ENCODE data around the gene ARL4C. TPM values are rescaled to one million over a fixed set of nuclear protein-coding genes. Genes with fewer than 3 reads are reported as not detected.

The ARL4C gene
- total RNA-seq, 4 donors from 2014 or later: 0.32 to 3.6 (median 0.46) TPM

- TF ChIP-seq POLR2A (IDR thresholded peaks at IDR 0.05) (no peak), CTCF (IDR thresholded peaks at IDR 0.05 in 4 of 5, conservative IDR thresholded peaks at IDR 0.05 in 1 of 5) (no peak)
- Histone ChIP-seq H3K27me3 (no peaks in the 10 kb centered on the region), H3K4me3 (no peak overlapping the region), H3K9me3 (no peaks in the 10 kb centered on the region), H3K36me3 (no peaks in the 10 kb centered on the region), H3K27ac (no peak overlapping the region), H3K4me1 (no peaks in the 10 kb centered on the region)
- DNase-seq: no peak
- no peak for ATAC-seq
- in situ Hi-C loops (cut with MboI; ENCODE audit: low sequenced_read_pairs in 4 of 4) (no loop called here), intact Hi-C loops (cut with DNase I; ENCODE audit: low total_unique reads) (no loop called here)
These were observed 26.9 kb downstream of the ARL4C start for GRCh38 chr2:234469972-234470371.

- Histone ChIP-seq H3K4me3 (no peak overlapping the region), H3K9me3 (no peaks in the 10 kb centered on the region), H3K27ac (no peak overlapping the region), H3K27me3 (no peaks in the 10 kb centered on the region), H3K4me1 (no peaks in the 10 kb centered on the region), H3K36me3 (no peaks in the 10 kb centered on the region)
- in situ Hi-C loops (cut with MboI; ENCODE audit: low sequenced_read_pairs in 4 of 4) (no loop called here), intact Hi-C loops (cut with DNase I; ENCODE audit: low total_unique reads) (no loop called here)
- TF ChIP-seq POLR2A (IDR thresholded peaks at IDR 0.05): no peak
- TF ChIP-seq CTCF (IDR thresholded peaks at IDR 0.05 in 4 of 5, conservative IDR thresholded peaks at IDR 0.05 in 1 of 5): no peak
- DNase-seq (no peak), ATAC-seq (no peak)
These were observed 27.5 kb downstream of the ARL4C start for GRCh38 chr2:234469251-234469845.

- Histone ChIP-seq H3K9me3 (no peaks in the 10 kb centered on the region), H3K36me3 (no peaks in the 10 kb centered on the region), H3K4me3 (no peak overlapping the region), H3K4me1 (no peaks in the 10 kb centered on the region), H3K27me3 (no peaks in the 10 kb centered on the region), H3K27ac (no peak overlapping the region)
- intact Hi-C loops (cut with DNase I; ENCODE audit: low total_unique reads) (no loop called here), in situ Hi-C loops (cut with MboI; ENCODE audit: low sequenced_read_pairs in 4 of 4) (no loop called here)
- ATAC-seq (peak in 1 of 2 donors; percentile 70), DNase-seq (no peak)
- no peak for TF ChIP-seq CTCF (IDR thresholded peaks at IDR 0.05 in 4 of 5, conservative IDR thresholded peaks at IDR 0.05 in 1 of 5)
These were observed 28.4 kb downstream of the ARL4C start for GRCh38 chr2:234468503-234468902.

GRCh38 chr2:234467289-234467688, 29.6 kb downstream of the ARL4C start:
- intact Hi-C loops (cut with DNase I; ENCODE audit: low total_unique reads) (no loop called here), in situ Hi-C loops (cut with MboI; ENCODE audit: low sequenced_read_pairs in 4 of 4) (no loop called here)
- ATAC-seq: peak in 1 of 2 donors; percentile 24
- H3K27me3 ChIP-seq: no peaks in the 10 kb centered on the region
- no peaks in the 10 kb centered on the region for H3K36me3 ChIP-seq
- no peaks in the 10 kb centered on the region for H3K4me1 ChIP-seq
- no peak for TF ChIP-seq CTCF (IDR thresholded peaks at IDR 0.05 in 4 of 5, conservative IDR thresholded peaks at IDR 0.05 in 1 of 5)
- no peak for TF ChIP-seq POLR2A (IDR thresholded peaks at IDR 0.05)
- no peak for DNase-seq
- no peak overlapping the region for H3K27ac ChIP-seq
- no peaks in the 10 kb centered on the region for H3K9me3 ChIP-seq
- no peak overlapping the region for H3K4me3 ChIP-seq

- Histone ChIP-seq H3K36me3 (no peaks in the 10 kb centered on the region), H3K4me1 (no peaks in the 10 kb centered on the region), H3K4me3 (no peak overlapping the region), H3K9me3 (no peaks in the 10 kb centered on the region), H3K27ac (no peak overlapping the region), H3K27me3 (no peaks in the 10 kb centered on the region)
- intact Hi-C loops (cut with DNase I; ENCODE audit: low total_unique reads): no loop called here
- in situ Hi-C loops (cut with MboI; ENCODE audit: low sequenced_read_pairs in 4 of 4): no loop called here
- ATAC-seq (no peak), DNase-seq (no peak)
- TF ChIP-seq POLR2A (IDR thresholded peaks at IDR 0.05) (no peak), CTCF (IDR thresholded peaks at IDR 0.05 in 4 of 5, conservative IDR thresholded peaks at IDR 0.05 in 1 of 5) (no peak)
These were observed 32.6 kb downstream of the ARL4C start for GRCh38 chr2:234464291-234464645.
